ENCODE results near the gene C10orf143.

- TF ChIP-seq CTCF (IDR thresholded peaks at IDR 0.05) (no peak), EZH2 (IDR thresholded peaks at IDR 0.05) (no peak), EZH2phosphoT487 (IDR thresholded peaks at IDR 0.05) (no peak)
Observed at GRCh38 chr10:130128062-130128781, 17.6 kb upstream of the C10orf143 start.
